Peyer's patch (tissue), 4 donors: ENCODE results near the gene EPHA5.

ENCODE experiments used
- CTCF ChIP-seq, 6 experiments: fragments of 450-650 bp in 4 of 6; fragments of 200-600 bp in 2 of 6; sonication (generic) in 1 of 6; IDR thresholded peaks; one replicate each; pipeline ENCODE4 v1.5.1; 2017 to 2019; ENCODE audit warnings: antibody characterized with exemption in 6 of 6, mild to moderate bottlenecking in 3 of 6, moderate library complexity in 1 of 6
- POLR2A ChIP-seq, 2 donors: fragments of 450-650 bp; IDR thresholded peaks; one replicate each; pipeline ENCODE4 v1.5.1; 2017; ENCODE audit warnings: antibody characterized with exemption in 2 of 2, mild to moderate bottlenecking in 2 of 2, moderate library complexity in 2 of 2

GRCh38 chr4:65535113-65535512 is 135.2 kb downstream of the EPHA5 start:
- TF ChIP-seq CTCF (IDR thresholded peaks at IDR 0.05) (no peak), POLR2A (IDR thresholded peaks at IDR 0.05) (no peak)
